ENCODE results near the gene ZNF341. TPM values are rescaled to one million over a fixed set of nuclear protein-coding genes. Genes with fewer than 3 reads are reported as not detected.

ZNF341 gene
- total RNA-seq, 1 donor from 2014 or later, result 0.53 TPM

DNA sequence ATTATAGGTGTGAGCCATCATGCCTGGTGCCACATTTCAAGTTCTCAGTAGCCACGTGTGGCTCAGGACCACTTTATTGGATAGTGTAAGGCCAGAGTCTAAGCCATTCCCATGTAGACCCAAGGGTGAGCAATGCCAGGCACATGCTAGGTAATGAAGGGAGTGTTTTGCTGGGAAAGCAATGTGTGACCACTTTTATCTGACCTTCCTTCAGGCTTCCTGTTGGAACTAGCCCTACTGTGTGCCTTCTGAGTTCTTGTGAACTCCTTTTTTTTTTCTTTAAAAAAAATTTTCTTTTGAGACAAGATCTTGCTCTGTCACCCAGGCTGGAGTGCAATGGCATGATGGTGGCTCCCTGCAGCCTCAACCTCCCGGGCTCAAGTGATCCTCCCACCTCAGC lies 33.3 kb downstream of the ZNF341 start:
- Histone ChIP-seq H3K4me3 (ENCODE audit: low read depth, low read length) (no peak overlapping the region), H3K36me3 (ENCODE audit: control insufficient read depth, insufficient read depth, low read length) (peaks cover 6% of the 10 kb centered on the region), H3K27me3 (ENCODE audit: control insufficient read depth, insufficient read depth, low read length) (no peaks in the 10 kb centered on the region)
- no peak for DNase-seq (ENCODE audit: low read depth)
- TF ChIP-seq, protein P1, sequence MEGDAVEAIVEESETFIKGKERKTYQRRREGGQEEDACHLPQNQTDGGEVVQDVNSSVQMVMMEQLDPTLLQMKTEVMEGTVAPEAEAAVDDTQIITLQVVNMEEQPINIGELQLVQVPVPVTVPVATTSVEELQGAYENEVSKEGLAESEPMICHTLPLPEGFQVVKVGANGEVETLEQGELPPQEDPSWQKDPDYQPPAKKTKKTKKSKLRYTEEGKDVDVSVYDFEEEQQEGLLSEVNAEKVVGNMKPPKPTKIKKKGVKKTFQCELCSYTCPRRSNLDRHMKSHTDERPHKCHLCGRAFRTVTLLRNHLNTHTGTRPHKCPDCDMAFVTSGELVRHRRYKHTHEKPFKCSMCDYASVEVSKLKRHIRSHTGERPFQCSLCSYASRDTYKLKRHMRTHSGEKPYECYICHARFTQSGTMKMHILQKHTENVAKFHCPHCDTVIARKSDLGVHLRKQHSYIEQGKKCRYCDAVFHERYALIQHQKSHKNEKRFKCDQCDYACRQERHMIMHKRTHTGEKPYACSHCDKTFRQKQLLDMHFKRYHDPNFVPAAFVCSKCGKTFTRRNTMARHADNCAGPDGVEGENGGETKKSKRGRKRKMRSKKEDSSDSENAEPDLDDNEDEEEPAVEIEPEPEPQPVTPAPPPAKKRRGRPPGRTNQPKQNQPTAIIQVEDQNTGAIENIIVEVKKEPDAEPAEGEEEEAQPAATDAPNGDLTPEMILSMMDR (IDR thresholded peaks at IDR 0.05; ENCODE audit: insufficient read depth, low read length, severe bottlenecking), result no peak
- FAIRE-seq, result no peak

DNA sequence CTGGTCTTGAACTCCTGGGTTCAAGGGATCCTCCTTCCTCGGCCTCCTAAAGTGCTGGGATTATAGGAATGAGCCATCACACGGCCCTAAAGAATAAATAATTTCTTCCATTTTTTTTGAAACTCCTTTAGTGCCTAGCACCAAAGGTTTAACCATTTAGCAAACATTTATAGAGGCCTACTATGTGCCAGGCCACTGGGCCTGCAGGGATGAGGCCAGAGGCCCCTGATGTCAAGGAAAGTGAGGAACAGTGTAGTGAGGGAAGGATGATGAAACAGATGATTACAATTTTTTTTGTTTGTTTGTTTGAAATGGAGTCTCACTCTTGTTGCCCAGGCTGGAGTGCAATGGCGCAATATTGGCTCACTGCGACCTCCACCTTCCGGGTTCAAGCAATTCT lies 33.8 kb downstream of the ZNF341 start:
- TF ChIP-seq, protein P1 (IDR thresholded peaks at IDR 0.05; ENCODE audit: insufficient read depth, low read length, severe bottlenecking), result no peak
- Histone ChIP-seq H3K36me3 (ENCODE audit: control insufficient read depth, insufficient read depth, low read length) (peaks cover 6% of the 10 kb centered on the region), H3K4me3 (ENCODE audit: low read depth, low read length) (no peak overlapping the region), H3K27me3 (ENCODE audit: control insufficient read depth, insufficient read depth, low read length) (no peaks in the 10 kb centered on the region)
- DNase-seq (ENCODE audit: low read depth) (no peak), FAIRE-seq (no peak)

DNA sequence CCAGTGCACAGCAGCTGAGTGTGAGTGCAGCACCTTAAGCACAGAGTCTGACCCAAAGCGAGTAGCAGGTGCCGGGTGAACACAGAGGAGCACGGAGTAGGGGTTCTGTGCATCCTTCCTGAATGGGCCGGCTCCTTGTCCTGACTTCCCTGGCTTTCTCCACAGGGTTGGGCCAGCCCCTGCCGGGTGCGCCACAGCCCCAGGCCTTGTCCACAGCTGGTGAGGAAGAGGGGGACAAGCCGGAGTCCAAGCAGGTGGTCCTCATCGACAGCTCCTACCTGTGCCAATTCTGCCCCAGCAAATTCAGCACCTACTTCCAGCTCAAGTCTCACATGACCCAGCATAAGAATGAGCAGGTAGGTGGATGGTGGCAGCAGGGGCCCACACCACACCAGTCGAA lies 34.9 kb downstream of the ZNF341 start:
- no peak overlapping the region for H3K4me3 ChIP-seq (ENCODE audit: low read depth, low read length)
- peaks cover 4% of the 10 kb centered on the region for H3K36me3 ChIP-seq (ENCODE audit: control insufficient read depth, insufficient read depth, low read length)
- DNase-seq (ENCODE audit: low read depth) (no peak), FAIRE-seq (no peak)
- TF ChIP-seq, protein P1 (IDR thresholded peaks at IDR 0.05; ENCODE audit: insufficient read depth, low read length, severe bottlenecking), result no peak
- H3K27me3 ChIP-seq (ENCODE audit: control insufficient read depth, insufficient read depth, low read length), result no peaks in the 10 kb centered on the region

DNA sequence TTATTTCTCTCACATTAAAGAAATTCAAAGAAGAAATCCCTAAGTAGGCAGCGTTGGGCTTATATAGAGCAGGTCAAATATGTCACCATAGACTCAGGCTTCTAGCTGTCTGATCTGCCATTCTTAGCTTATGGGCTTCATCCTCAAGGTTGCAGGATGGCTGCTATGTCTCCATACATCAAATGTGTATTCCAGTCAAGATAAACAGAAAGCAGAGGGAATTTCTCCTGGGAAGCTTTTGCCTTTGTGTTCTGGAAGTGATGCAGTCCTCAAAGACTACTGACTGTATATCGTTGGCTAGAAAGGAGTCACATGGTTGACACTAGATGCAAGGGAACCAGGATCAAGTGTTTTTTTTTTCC lies 36.0 kb downstream of the ZNF341 start:
- DNase-seq (ENCODE audit: low read depth) (no peak), FAIRE-seq (no peak)
- TF ChIP-seq, protein P1 (IDR thresholded peaks at IDR 0.05; ENCODE audit: insufficient read depth, low read length, severe bottlenecking), result no peak

DNA sequence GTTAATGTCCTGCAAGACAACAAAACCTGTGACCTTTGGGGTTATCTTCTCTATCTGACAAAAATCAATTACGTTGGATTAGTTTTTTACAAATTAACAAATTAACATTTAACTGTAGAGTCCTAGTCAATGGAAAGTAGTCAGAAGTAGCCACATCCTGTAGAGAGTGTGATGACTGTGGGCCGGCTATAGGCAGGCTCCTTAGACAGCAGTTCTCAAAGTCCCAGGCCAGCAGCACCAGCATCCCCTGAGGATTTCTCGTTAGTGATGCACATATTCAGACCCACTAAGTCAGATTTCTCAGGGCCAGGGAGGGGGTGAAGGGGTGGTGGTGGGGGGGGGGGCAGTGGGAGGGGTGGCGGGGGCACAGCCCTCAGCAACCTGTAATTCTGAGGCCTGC lies 37.2 kb downstream of the ZNF341 start:
- FAIRE-seq (no peak), DNase-seq (ENCODE audit: low read depth) (no peak)
- H3K36me3 ChIP-seq (ENCODE audit: control insufficient read depth, insufficient read depth, low read length), result peaks cover 4% of the 10 kb centered on the region
- TF ChIP-seq, protein P1 (IDR thresholded peaks at IDR 0.05; ENCODE audit: insufficient read depth, low read length, severe bottlenecking), result no peak
- no peaks in the 10 kb centered on the region for H3K27me3 ChIP-seq (ENCODE audit: control insufficient read depth, insufficient read depth, low read length)
- no peak overlapping the region for H3K4me3 ChIP-seq (ENCODE audit: low read depth, low read length)

More for the DNA sequence above, 36.0 kb downstream of the ZNF341 start:
- Histone ChIP-seq H3K4me3 (ENCODE audit: low read depth, low read length) (no peak overlapping the region), H3K27me3 (ENCODE audit: control insufficient read depth, insufficient read depth, low read length) (no peaks in the 10 kb centered on the region), H3K36me3 (ENCODE audit: control insufficient read depth, insufficient read depth, low read length) (peaks cover 4% of the 10 kb centered on the region)

DNA sequence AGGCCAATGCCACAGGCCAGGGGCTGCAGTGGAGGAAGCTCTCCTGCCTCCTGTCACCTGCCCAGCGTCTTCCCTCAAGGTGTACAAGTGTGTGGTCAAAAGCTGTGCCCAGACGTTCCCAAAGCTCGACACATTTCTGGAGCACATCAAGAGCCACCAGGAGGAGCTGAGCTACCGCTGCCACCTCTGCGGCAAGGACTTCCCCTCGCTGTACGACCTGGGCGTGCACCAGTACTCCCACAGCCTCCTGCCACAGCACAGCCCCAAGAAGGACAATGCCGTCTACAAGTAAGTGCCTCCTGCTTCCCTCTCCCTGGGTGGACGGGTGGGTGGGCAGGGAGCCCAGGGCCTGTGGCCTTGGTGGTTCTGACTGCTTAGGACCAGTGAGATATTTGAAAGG lies 38.2 kb downstream of the ZNF341 start:
- Histone ChIP-seq H3K27me3 (ENCODE audit: control insufficient read depth, insufficient read depth, low read length) (no peaks in the 10 kb centered on the region), H3K4me3 (ENCODE audit: low read depth, low read length) (no peak overlapping the region), H3K36me3 (ENCODE audit: control insufficient read depth, insufficient read depth, low read length) (peaks cover 4% of the 10 kb centered on the region)
- FAIRE-seq, result no peak
- DNase-seq (ENCODE audit: low read depth), result no peak
- TF ChIP-seq, protein P1 (IDR thresholded peaks at IDR 0.05; ENCODE audit: insufficient read depth, low read length, severe bottlenecking), result no peak
